GM19452 (cell line): ENCODE measurements around the gene ZNF827.
A peak's percentile ranks its signal among the peaks of the same experiment; 100 is the strongest.

ENCODE experiments used
- ATAC-seq: cut with Tn5 transposase; IDR thresholded peaks from one replicate; pipeline ENCODE4 v1.9.1; 2021; ENCODE audit not compliant: unreplicated experiment

The ZNF827 gene

DNA sequence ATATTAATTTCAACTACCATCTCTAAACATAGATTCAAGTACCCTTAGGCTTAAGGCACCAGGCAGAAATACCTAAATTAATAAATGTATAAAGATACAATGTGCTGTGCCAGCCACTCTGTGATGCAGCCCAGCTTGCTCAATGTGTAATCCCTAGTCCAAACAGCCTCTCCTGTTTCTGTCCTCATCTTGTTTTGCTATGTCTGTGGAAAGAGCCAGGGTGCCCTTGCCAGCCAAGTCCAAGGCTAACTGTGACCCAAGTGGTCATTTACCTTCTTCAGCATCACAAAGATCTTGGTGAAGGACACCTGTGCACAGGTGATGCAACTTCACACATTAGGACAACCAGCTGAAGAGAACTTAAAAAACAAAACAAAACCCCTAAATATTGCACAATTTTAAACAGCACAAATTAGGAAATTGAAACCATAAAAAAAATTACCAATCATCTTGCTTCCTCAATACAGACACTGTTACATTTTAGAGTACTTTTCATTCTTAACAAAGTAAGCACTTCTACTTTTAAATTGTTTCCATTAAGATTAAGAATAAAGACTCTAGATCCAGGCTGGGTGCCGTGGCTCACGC is 169.1 kb downstream of the ZNF827 start:
- no peak for ATAC-seq

- ATAC-seq, result no peak
These were observed 172.3 kb downstream of the ZNF827 start for GRCh38 chr4:145766273-145766672.

- ATAC-seq, result no peak
These were observed 175.2 kb downstream of the ZNF827 start for GRCh38 chr4:145763399-145763798.

DNA sequence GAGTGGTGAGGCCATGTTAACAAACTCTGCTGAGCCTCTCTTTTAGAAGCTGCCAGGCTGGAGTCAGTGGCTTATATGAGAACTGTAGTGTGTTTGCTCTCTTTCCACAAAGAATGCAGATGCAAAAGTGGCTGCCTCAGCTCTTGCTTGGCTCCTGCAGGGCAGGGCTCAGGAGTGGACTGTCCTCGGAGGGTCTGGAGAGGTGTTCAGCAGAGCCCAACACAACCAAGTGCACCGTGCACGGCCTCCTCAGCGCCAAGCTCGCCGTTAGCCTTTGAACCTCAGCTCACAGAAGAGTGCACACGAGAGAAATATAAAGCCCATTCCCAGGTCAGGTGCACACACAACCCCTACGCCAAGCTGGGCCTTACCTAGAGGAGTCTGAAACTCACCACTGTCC is 175.9 kb downstream of the ZNF827 start:
- ATAC-seq, result no peak

GRCh38 chr4:145760961-145761929 is 177.4 kb downstream of the ZNF827 start:
- no peak for ATAC-seq

DNA sequence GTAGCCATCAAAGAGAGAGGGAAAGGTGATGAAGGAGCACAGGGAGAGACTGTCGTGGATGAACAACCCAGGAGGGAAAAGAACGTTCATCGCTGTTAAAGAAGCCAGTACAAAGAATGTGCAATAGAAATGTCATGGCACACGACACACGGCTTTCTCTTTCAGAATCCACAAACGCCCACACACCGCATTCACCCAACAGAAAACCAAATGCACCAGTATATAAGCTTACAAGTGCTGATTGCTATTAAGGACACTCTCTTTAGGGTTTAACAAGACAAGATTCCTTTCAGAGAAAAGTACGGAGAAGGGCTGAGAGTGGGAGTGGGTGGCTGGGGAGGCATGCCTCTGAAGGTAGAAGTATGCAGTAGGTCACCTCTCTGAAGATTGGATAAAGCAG is 178.4 kb downstream of the ZNF827 start:
- no peak for ATAC-seq

- ATAC-seq, result no peak
These were observed 181.4 kb downstream of the ZNF827 start for GRCh38 chr4:145757188-145757587.

DNA sequence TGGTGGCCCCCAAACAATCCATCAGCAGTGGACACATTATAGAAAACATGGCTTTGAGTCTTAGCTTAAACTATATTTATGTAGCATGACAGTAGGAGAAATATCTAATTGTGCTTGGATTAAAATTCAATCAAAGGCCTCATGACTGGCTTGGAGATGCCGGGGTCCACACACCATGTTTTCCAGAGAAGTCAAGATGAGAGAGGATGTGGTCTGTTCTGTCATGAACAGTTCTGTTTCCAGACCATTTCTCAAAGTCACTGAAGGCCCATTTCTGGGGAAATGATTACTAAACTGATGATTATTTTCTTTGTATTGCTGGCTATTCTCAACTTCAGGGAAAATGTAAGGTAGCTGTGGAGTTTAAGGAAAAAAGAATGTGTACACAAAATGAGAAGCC is 182.4 kb downstream of the ZNF827 start:
- no peak for ATAC-seq

GRCh38 chr4:145755802-145756201 is 182.8 kb downstream of the ZNF827 start:
- ATAC-seq, result no peak

DNA sequence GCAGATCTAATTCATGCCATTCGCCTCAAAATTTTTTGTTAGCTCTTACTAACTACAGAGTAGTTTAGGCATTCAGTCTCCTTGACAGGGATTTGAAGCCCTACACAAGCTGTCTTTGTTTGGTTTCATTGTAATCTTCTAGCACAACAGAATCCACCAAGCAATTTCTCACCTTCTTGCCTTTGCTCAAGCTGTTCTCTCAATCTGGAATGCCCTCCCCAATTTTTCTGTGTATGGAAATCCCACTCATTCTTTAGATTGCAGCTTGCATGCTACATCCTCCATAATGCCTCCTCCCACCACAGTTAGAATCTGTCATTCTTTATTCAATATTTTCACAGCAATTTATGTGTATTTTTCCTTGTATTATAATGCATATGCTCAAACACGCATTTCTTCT is 195.0 kb downstream of the ZNF827 start:
- no peak for ATAC-seq

GRCh38 chr4:145740806-145741205 is 197.8 kb downstream of the ZNF827 start:
- ATAC-seq, result no peak

DNA sequence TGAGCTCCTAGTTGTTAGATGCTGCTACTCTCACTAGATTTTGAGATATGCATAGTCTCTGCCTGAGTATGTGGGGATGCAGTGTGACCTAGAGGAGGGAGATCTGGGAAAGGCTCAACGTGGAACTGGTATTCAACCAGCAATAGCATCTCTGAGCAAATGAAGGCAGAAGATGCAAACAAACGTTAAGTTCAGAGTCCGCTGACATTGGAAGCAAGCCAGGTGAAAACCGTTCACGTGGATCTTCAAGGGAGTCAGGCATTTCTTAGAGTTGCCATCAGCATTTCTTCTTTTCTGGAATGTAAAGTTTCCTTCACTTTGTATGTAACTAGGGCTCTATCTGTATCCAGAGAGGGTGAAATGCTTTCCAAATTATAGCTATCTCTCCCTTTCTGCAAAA is 198.8 kb downstream of the ZNF827 start:
- ATAC-seq, result no peak

- no peak for ATAC-seq
These were observed 202.3 kb downstream of the ZNF827 start for GRCh38 chr4:145736241-145736831.

DNA sequence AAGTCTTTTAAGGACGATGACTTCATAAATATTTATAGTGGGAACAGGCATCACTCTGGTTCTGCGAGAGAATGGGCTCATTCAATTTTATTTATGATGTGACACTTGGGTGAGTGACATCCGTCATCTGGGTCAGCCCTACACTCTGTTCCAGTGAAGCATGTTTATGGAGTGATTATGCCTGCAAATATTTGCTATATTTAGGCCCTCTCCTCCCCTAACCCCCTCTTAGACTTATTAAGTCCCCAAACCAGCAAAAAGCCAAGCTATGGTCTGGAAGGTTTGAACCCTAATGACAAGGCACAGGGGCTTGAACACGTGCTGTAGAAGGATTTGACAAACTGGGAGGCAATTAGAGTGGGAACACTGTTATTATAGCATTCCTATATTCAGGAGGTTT is 202.8 kb downstream of the ZNF827 start:
- ATAC-seq, result no peak

GRCh38 chr4:145735347-145735675 is 203.3 kb downstream of the ZNF827 start:
- no peak for ATAC-seq

- ATAC-seq, result no peak
These were observed 203.9 kb downstream of the ZNF827 start for GRCh38 chr4:145734576-145735346.

DNA sequence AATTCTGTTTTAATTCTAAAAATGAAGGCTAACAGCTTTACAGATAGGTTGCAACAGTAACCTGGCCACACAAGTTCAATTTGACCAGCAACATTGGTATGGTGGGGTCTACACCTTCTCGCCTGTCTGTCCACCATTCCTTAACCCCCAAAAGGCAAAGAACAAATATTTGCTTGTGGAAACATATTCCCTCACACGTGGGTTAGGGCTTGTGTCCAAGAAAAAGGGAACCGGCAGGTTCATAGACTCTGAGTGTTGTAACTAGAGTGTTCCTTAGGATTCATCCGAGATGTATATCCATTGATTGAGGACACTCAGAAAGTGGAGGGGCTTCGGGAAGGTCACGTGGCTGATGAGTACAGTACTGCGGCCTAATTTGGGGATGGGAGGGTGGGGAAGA is 204.6 kb downstream of the ZNF827 start:
- ATAC-seq, result no peak

DNA sequence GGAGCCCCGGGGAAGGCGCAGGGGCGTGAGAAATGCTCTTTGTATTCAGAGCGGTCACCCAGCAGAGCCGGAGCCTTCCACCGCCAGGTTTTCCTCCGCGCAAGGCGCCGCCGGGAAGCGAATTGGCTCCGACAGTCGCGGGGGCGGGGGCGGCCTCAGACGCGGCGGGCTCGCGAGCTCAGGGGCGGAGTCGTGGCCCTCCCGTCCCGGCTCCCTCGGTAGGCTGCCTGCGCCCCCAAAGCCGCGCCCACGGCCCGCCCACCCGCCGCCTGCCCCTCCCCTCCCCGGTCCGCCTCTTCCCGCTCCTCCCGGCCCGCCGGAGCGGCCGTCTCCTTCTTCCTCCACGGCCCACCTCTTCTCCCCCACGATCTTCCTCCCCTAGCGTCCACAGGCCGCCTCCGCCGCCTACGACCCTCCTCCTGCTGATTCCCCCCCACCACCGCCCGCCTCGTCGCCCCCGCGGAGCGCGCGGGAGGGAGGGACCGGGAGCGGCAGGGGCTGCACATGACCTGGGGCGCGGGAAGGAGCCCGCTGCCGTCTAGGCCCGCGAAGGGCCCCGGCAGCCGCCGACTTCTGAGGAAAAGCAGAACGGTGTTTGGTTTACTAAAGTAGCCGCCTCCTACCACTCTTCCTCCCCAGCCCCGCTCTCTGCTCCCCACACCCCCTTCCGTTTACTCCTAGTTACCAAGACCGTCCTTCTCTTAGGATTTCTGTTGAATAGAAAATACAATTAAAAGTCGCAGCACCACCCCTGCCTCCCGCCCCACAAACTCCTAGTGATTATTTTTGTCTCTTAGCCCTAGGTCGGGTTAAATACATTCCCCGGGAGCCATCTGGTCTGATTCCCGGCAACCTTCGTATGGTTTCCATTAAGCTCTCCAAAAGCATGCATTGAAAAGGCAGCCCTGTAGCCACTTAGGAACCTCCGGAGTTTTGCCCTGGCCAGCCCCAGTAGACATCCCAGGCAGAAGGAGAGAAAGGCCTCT is 205.4 kb downstream of the ZNF827 start:
- ATAC-seq, result peak; percentile 90

- ATAC-seq, result no peak
These were observed 206.4 kb downstream of the ZNF827 start for GRCh38 chr4:145732001-145732815.
